Fibroblast of pulmonary artery (primary cell): ENCODE data around the gene LGI2.
"Not testable (repeated sequence)": the region's sequence is repeated elsewhere in the genome, so short reads cannot be mapped to it uniquely, and the experiment has no call there.

ENCODE experiments used
- DNase-seq: peaks from one replicate; pipeline ENCODE4 v3.0.0-alpha.2; 2010; ENCODE audit warnings: low read depth
- H3K4me3 ChIP-seq: replicated peaks from 2 replicates; pipeline ENCODE4 v1.5.1; 2011; ENCODE audit warnings: low read depth, mild to moderate bottlenecking, control low read depth, low read length, moderate library complexity
- TF ChIP-seq, protein P1 (sequence below): IDR thresholded peaks from 2 replicates; pipeline ENCODE4 v1.5.1; 2011; ENCODE audit warnings: mild to moderate bottlenecking, control low read depth, low read length, inconsistent platforms; ENCODE audit errors: missing control alignments

The LGI2 gene

DNA sequence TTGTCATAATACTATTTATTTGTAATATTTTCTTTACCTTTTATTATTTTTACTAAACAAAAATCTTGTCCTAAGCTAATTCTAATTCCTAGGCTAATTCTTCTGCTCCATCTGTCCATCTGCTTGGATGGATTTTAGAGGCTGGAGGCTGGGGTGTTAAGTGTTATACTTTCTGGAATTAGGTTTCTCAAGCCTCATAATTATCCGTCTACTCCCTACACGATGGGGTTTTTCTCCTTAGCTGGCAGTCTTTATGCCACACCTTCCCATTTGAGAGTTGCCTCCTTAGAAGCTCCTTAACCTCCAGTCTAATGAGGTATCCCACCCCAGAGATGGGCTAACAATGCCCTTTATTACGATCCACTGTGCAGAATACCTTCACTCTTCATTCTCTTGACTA lies 37.6 kb upstream of the LGI2 start:
- TF ChIP-seq, protein P1, sequence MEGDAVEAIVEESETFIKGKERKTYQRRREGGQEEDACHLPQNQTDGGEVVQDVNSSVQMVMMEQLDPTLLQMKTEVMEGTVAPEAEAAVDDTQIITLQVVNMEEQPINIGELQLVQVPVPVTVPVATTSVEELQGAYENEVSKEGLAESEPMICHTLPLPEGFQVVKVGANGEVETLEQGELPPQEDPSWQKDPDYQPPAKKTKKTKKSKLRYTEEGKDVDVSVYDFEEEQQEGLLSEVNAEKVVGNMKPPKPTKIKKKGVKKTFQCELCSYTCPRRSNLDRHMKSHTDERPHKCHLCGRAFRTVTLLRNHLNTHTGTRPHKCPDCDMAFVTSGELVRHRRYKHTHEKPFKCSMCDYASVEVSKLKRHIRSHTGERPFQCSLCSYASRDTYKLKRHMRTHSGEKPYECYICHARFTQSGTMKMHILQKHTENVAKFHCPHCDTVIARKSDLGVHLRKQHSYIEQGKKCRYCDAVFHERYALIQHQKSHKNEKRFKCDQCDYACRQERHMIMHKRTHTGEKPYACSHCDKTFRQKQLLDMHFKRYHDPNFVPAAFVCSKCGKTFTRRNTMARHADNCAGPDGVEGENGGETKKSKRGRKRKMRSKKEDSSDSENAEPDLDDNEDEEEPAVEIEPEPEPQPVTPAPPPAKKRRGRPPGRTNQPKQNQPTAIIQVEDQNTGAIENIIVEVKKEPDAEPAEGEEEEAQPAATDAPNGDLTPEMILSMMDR = no peak
- no peak for DNase-seq
- no peak overlapping the region for H3K4me3 ChIP-seq

DNA sequence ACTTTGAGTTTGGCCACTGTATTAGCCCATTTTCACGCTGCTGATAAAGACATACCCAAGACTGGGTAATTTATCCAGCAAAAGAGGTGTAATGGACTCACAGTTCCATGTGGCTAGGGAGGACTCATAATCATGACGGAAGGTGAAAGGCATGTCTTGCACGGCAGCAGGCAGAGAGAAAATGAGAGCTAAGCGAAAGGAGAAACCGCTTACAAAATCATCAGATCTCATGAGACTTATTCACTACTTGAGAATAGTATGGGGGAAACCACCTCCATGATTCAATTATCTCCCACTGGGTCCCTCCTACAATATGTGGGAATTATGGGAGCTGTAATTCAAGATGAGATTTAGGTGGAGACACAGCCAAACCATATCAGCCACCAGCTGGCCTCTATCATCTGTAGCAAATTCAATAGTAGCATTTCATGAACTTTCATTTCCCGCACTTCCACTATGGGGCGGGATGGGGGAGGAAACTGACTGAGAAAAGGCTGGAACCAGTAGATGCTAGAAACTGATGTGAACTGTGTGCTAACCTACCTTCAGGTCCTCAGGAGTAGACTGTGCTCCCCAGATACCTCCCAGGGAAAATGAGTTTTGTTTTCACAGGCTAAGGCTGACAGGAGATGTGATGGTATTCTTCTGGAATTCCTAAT lies 35.3 kb upstream of the LGI2 start:
- no peak overlapping the region for H3K4me3 ChIP-seq
- DNase-seq = peak; percentile 73
- TF ChIP-seq, protein P1 = no peak

DNA sequence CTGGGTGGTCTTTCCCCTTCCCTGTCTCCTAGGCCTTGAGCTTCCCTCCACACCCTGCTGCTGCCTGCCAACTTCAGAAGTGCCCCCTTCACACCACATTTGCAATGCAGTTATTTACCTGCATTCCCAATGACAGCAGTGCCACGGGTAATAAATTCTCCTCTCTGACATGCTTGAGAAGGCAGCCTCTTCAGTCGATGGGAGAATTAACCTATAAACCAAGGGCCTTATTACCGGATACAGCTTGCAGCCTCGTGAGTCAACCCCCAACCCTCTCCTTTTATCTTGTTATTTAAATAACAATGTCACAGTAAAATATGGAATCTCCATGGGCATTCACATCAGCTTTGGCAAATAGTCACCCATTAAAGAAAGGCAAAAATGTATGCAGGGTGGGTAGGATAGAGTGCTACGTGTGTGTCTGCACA lies 34.7 kb upstream of the LGI2 start:
- no peak for DNase-seq
- TF ChIP-seq, protein P1 = no peak
- H3K4me3 ChIP-seq = no peak overlapping the region

DNA sequence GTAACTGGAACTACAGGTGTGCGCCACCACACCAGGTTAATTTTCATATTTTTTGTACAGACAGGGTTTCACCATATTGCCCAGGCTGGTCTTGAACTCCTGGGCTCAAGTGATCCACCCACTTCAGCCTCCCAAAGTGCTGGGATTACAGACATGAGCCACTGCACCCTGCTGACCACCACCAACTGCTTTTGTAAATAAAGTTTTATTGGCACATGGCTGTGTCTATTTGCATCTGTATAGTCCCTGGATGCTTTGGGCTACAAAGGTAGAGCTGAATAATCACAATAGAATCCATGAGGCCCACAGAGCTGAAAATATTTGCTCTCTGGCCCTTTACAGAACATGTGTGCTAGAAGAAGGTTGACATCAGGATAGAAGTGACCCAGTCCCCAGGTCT lies 33.7 kb upstream of the LGI2 start:
- not testable (repeated sequence) for H3K4me3 ChIP-seq

DNA sequence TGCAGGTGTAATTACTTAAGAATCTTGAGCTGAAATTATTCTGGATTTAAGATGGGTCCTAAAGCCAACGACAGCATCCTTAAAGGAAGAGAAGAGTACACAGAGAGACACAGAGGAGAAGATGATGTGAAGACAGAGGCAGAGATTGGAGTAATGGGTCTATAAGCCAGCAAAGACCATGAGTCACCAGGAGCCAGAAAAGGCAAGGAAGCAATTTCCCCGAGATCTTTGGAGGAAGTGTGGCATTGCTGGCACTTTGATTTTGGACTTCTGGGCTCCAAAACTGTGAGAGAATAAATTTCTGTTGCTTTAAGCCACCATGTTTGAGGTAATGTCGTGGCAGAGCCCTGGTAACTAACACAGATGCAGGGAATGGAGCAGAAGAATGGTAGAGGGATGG lies 32.4 kb upstream of the LGI2 start:
- DNase-seq = no peak
- no peak overlapping the region for H3K4me3 ChIP-seq
- TF ChIP-seq, protein P1 = no peak

More for the DNA sequence above, 33.7 kb upstream of the LGI2 start:
- DNase-seq = not testable (repeated sequence)

DNA sequence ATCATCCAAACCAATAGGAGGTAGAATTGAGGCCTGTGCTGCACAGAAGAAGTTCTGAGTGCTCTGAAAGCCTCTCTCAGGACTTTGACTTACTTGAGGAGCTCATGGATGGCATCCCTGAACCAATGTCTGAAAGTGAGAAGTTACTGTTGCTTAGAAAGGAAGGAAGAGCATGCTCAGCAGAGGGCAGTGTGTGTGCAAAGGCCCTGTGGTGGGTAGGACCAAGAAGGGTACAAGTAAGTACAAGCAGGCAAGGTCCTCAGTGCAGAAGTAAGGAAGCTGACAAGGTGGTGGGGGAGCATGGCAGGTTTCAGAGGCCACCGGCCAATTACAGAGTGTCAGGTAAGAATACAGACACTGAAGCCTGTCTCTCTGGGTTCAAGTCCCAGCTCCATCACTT lies 31.4 kb upstream of the LGI2 start:
- TF ChIP-seq, protein P1 = no peak
- no peak overlapping the region for H3K4me3 ChIP-seq
- no peak for DNase-seq

DNA sequence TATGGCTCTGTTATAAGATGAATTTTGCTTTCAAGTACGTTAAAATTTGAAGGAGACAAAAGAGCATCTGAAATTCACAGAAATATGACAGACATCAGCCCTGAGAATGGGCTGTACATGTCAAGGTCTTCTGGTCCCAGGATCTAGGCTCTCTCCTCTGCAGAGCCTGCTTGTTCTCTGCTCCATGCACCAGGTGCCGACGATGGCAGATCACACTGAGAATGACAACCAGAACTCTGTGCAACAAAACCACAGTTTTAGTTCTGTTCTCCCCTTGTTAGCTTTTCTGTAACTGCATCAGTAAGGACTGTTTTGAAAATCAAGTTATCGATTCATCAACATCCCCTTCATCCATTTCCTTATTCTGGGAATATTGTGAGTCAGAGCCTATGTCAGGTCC lies 30.9 kb upstream of the LGI2 start:
- H3K4me3 ChIP-seq = no peak overlapping the region
- DNase-seq = no peak
- TF ChIP-seq, protein P1 = no peak
